IMR-90 (cell line): ENCODE data around the gene OR4K13. TPM values are rescaled to one million over a fixed set of nuclear protein-coding genes. Genes with fewer than 3 reads are reported as not detected.

ENCODE experiments used
- ATAC-seq: fragments of 200-7000 bp; cut with Tn5 transposase; 2 replicates; pipeline ENCODE4 v1.9.1; 2020; ENCODE audit warnings: low read depth, mild to moderate bottlenecking, moderate library complexity
- BruUV-seq: library from RNA; stranded (reverse); fragments of 400-500 nt; replicated peaks from 2 replicates; lab custom pipeline; 2021; lab: Mats Ljungman, UMichigan
- CTCF ChIA-PET: fragments of 300-600 bp; formaldehyde crosslinking; extraction: SDS; loops from one replicate; lab custom pipeline; 2021; ENCODE audit warnings: antibody characterized with exemption; lab: Yijun Ruan, JAX
- POLR2A ChIA-PET: fragments of 300-600 bp; sonication (Branson Sonifier 250); formaldehyde crosslinking; loops from one replicate; lab custom pipeline; 2022; ENCODE audit warnings: antibody characterized with exemption; ENCODE audit not compliant: unreplicated experiment; lab: Charles Lee
- DNase-seq: peaks from one replicate; pipeline ENCODE4 v3.0.0; 2013
- H2AFZ ChIP-seq: replicated peaks from 2 replicates; pipeline ENCODE3; 2013; ENCODE audit warnings: low read length, mild to moderate bottlenecking; ENCODE audit not compliant: poor library complexity
- H2AK5ac ChIP-seq: 2 replicates; pipeline ENCODE4 v1.6.1; 2013; ENCODE audit warnings: low read depth, low read length, inconsistent platforms
- H2AK9ac ChIP-seq: replicated peaks from 2 replicates; pipeline ENCODE3; 2013; ENCODE audit warnings: mild to moderate bottlenecking, low read depth, low read length, moderate library complexity; ENCODE audit not compliant: poor library complexity
- H2BK120ac ChIP-seq: 2 replicates; pipeline ENCODE4 v1.6.1; 2013; ENCODE audit warnings: low read depth, low read length, inconsistent platforms
- H2BK15ac ChIP-seq: 3 replicates; pipeline ENCODE4 v1.6.1; 2013; ENCODE audit warnings: low read depth, low read length, inconsistent platforms
- H2BK20ac ChIP-seq: 2 replicates; pipeline ENCODE4 v1.6.1; 2013; ENCODE audit warnings: low read depth, mild to moderate bottlenecking, inconsistent platforms, low read length, moderate library complexity
- H2BK5ac ChIP-seq: 2 replicates; pipeline ENCODE4 v1.6.1; 2013; ENCODE audit warnings: mild to moderate bottlenecking, low read depth, low read length, inconsistent platforms; ENCODE audit not compliant: poor library complexity, severe bottlenecking
- H3K14ac ChIP-seq: replicated peaks from 2 replicates; pipeline ENCODE4 v1.6.1; 2013; ENCODE audit warnings: low read depth, low read length, inconsistent platforms
- H3K18ac ChIP-seq: 2 replicates; pipeline ENCODE4 v1.6.1; 2013; ENCODE audit warnings: low read depth, low read length, control low read depth
- H3K23ac ChIP-seq: 2 replicates; pipeline ENCODE4 v1.6.1; 2013; ENCODE audit warnings: low read depth, low read length, inconsistent platforms
- H3K27ac ChIP-seq: 2 replicates; pipeline ENCODE4 v1.5.1; 2013; ENCODE audit warnings: mild to moderate bottlenecking, control low read depth, low read length; ENCODE audit not compliant: insufficient read depth
- H3K27me3 ChIP-seq: 2 replicates; pipeline ENCODE4 v1.6.1; 2013; ENCODE audit warnings: low read length; ENCODE audit not compliant: control insufficient read depth, insufficient read depth
- H3K36me3 ChIP-seq: 2 replicates; pipeline ENCODE4 v1.6.1; 2013; ENCODE audit warnings: low read length, mixed read lengths; ENCODE audit not compliant: control insufficient read depth, insufficient read depth
- H3K4ac ChIP-seq: 2 replicates; pipeline ENCODE4 v1.6.1; 2013; ENCODE audit warnings: low read depth, low read length, inconsistent platforms
- H3K4me1 ChIP-seq: 2 replicates; pipeline ENCODE4 v1.6.1; 2013; ENCODE audit warnings: low read length, mixed read lengths; ENCODE audit not compliant: control insufficient read depth, insufficient read depth
- H3K4me2 ChIP-seq: 2 replicates; pipeline ENCODE4 v1.6.1; 2013; ENCODE audit warnings: low read depth, mild to moderate bottlenecking, control low read depth, low read length, moderate library complexity
- H3K4me3 ChIP-seq: 2 replicates; pipeline ENCODE4 v1.5.1; 2013; ENCODE audit warnings: low read depth, mild to moderate bottlenecking, control low read depth, low read length, moderate library complexity; ENCODE audit not compliant: insufficient read depth
- H3K56ac ChIP-seq: 2 replicates; pipeline ENCODE4 v1.6.1; 2013; ENCODE audit warnings: low read length, inconsistent platforms; ENCODE audit not compliant: insufficient read depth; ENCODE audit errors: extremely low read depth
- H3K79me1 ChIP-seq, 2 experiments: 2 replicates each; pipeline ENCODE4 v1.6.1; 2013; ENCODE audit warnings: low read length in 2 of 2, inconsistent platforms in 1 of 2, low read depth in 1 of 2
- H3K9ac ChIP-seq: 2 replicates; pipeline ENCODE4 v1.6.1; 2013; ENCODE audit warnings: low read depth, low read length, control low read depth
- H3K9me1 ChIP-seq: 2 replicates; pipeline ENCODE4 v1.6.1; 2013; ENCODE audit warnings: low read length, inconsistent platforms; ENCODE audit not compliant: insufficient read depth
- H3K9me3 ChIP-seq: 2 replicates; pipeline ENCODE4 v1.6.1; 2013; ENCODE audit warnings: low read length; ENCODE audit not compliant: control insufficient read depth, insufficient read depth
- H4K20me1 ChIP-seq: 2 replicates; pipeline ENCODE4 v1.6.1; 2013; ENCODE audit warnings: low read length, inconsistent platforms; ENCODE audit not compliant: insufficient read depth
- H4K5ac ChIP-seq: 2 replicates; pipeline ENCODE4 v1.6.1; 2013; ENCODE audit warnings: mild to moderate bottlenecking, low read depth, low read length, control low read depth
- H4K8ac ChIP-seq, 2 experiments: 2 replicates each; pipeline ENCODE4 v1.6.1; 2013; ENCODE audit warnings: low read depth in 2 of 2, low read length in 2 of 2, control low read depth in 1 of 2, inconsistent platforms in 1 of 2
- H4K91ac ChIP-seq: 2 replicates; pipeline ENCODE4 v1.6.1; 2013; ENCODE audit warnings: low read depth, low read length, inconsistent platforms; ENCODE audit not compliant: insufficient read depth
- BHLHE40 ChIP-seq: fragments of 150-350 bp; IDR thresholded peaks from 2 replicates; pipeline ENCODE4 v1.6.1; 2016; ENCODE audit warnings: mild to moderate bottlenecking, low read depth, low read length
- CEBPB ChIP-seq: IDR thresholded peaks from 2 replicates; pipeline ENCODE4 v1.6.1; 2012; ENCODE audit warnings: low read depth, low read length, improper control_type of control experiment
- CHD1 ChIP-seq: IDR thresholded peaks from 2 replicates; pipeline ENCODE4 v1.6.1; 2012; ENCODE audit warnings: low read depth, low read length, improper control_type of control experiment
- CTCF ChIP-seq: conservative IDR thresholded peaks from 2 replicates; pipeline ENCODE4 v1.5.1; 2012; ENCODE audit warnings: mild to moderate bottlenecking, low read depth, low read length, improper control_type of control experiment
- ELK1 ChIP-seq: fragments of 150-350 bp; IDR thresholded peaks from 2 replicates; pipeline ENCODE4 v1.6.1; 2016; ENCODE audit warnings: low read depth, mild to moderate bottlenecking, low read length, moderate library complexity, borderline replicate concordance
- FOS ChIP-seq: fragments of 150-350 bp; IDR thresholded peaks from 2 replicates; pipeline ENCODE4 v1.6.1; 2016; ENCODE audit warnings: low read depth, low read length
- MAFK ChIP-seq: IDR thresholded peaks from 2 replicates; pipeline ENCODE4 v1.6.1; 2012; ENCODE audit warnings: low read depth, low read length, improper control_type of control experiment
- MAZ ChIP-seq: IDR thresholded peaks from 2 replicates; pipeline ENCODE4 v1.6.1; 2012; ENCODE audit warnings: low read depth, mild to moderate bottlenecking, low read length, improper control_type of control experiment, moderate library complexity, borderline replicate concordance
- MXI1 ChIP-seq: IDR thresholded peaks from 2 replicates; pipeline ENCODE4 v1.6.1; 2012; ENCODE audit warnings: low read depth, mild to moderate bottlenecking, low read length, moderate library complexity, borderline replicate concordance
- POLR2A ChIP-seq: IDR thresholded peaks from 2 replicates; pipeline ENCODE4 v1.6.1; 2012; ENCODE audit warnings: mild to moderate bottlenecking, low read depth, low read length
- RCOR1 ChIP-seq: IDR thresholded peaks from 2 replicates; pipeline ENCODE4 v1.6.1; 2012; ENCODE audit warnings: mild to moderate bottlenecking, low read length, improper control_type of control experiment; ENCODE audit not compliant: insufficient replicate concordance
- RFX5 ChIP-seq: IDR thresholded peaks from 2 replicates; pipeline ENCODE4 v1.8.0; 2012; ENCODE audit warnings: low read depth, mild to moderate bottlenecking, low read length, moderate library complexity
- SMC3 ChIP-seq: fragments of 150-350 bp; IDR thresholded peaks from 2 replicates; pipeline ENCODE4 v1.6.1; 2016; ENCODE audit warnings: low read depth, mild to moderate bottlenecking, antibody characterized with exemption, low read length, moderate library complexity
- USF2 ChIP-seq: fragments of 150-350 bp; IDR thresholded peaks from 2 replicates; pipeline ENCODE4 v1.6.1; 2017; ENCODE audit warnings: mild to moderate bottlenecking, antibody characterized with exemption, low read length, low read depth
- WGBS, 2 experiments: methylation state at CpG; one replicate each; pipeline versions ENCODE4 v1.1.5 to v1.1.7; 2013; ENCODE audit warnings: missing lambda C conversion rate in 2 of 2; ENCODE audit not compliant: insufficient read length in 1 of 2; ENCODE audit errors: extremely low coverage in 2 of 2; 5-methylcytosine and 5-hydroxymethylcytosine counted together
- dilution Hi-C: fragments of 300-500 bp; cut with HindIII; formaldehyde crosslinking; loops from one replicate; pipeline ENCODE4 v1.14.3; 2018; ENCODE audit warnings: low sequenced_read_pairs; ENCODE audit not compliant: unreplicated experiment
- in situ Hi-C: fragments of 300-500 bp; cut with MboI; formaldehyde crosslinking; loops from 3 replicates; pipeline ENCODE4 v1.14.3; 2019; ENCODE audit warnings: low sequenced_read_pairs, inconsistent platforms, mixed read lengths
- intact Hi-C: fragments of 100-400 bp; cut with micrococcal nuclease; formaldehyde crosslinking; loops from 2 replicates; pipeline ENCODE4 v1.10.0; 2022
- polyA plus RNA-seq, 3 experiments: library from polyadenylated mRNA; depleted of rRNA; stranded (reverse); fragments of >200 nt; gene quantifications; 2 replicates each; pipeline ENCODE4 v1.2.3, GENCODE V29; 2012; ENCODE audit warnings: low replicate concordance in 1 of 3
- total RNA-seq: library from RNA; depleted of rRNA; stranded (reverse); fragments of >200 nt; gene quantifications from 2 replicates; pipeline ENCODE4 v1.2.3, GENCODE V29; 2012

Gene OR4K13
- total and polyA plus RNA-seq, 2 of the 4 experiments (the other 2 are of a cell fraction), result not detected

GRCh38 chr14:19993438-19993837 is 42.4 kb downstream of the OR4K13 start:
- intact Hi-C loops, result no loop called here
- WGBS, 2 experiments, result no CpG with 5 or more reads among the region's 2 CpGs
- in situ Hi-C loops, result no loop called here
- Histone ChIP-seq H3K4ac (no peak overlapping the region), H4K8ac (no peak overlapping the region), H2BK5ac (no peak overlapping the region), H3K36me3 (no peaks in the 10 kb centered on the region), H4K20me1 (no peaks in the 10 kb centered on the region), H3K9me1 (no peaks in the 10 kb centered on the region), H3K4me3 (no peak overlapping the region), H3K79me1 (no peaks in the 10 kb centered on the region), H3K4me2 (no peak overlapping the region), H2BK120ac (no peak overlapping the region), H3K56ac (no peak overlapping the region), H4K91ac (no peak overlapping the region), H2AK5ac (no peak overlapping the region), H2BK20ac (no peak overlapping the region), H3K9me3 (peaks cover 3% of the 10 kb centered on the region; the same call in 1 of the 2 replicates), H3K27ac (no peak overlapping the region), H2BK15ac (no peak overlapping the region), H2AK9ac (no peak overlapping the region), H3K4me1 (no peaks in the 10 kb centered on the region), H3K18ac (no peak overlapping the region), H3K9ac (no peak overlapping the region), H3K27me3 (no peaks in the 10 kb centered on the region), H3K23ac (no peak overlapping the region), H4K5ac (no peak overlapping the region), H3K14ac (no peak overlapping the region), H2AFZ (no peak overlapping the region)
- BruUV-seq, result no TSS peak
- DNase-seq (no peak), ATAC-seq (no peak)
- dilution Hi-C loops, result no loop called here
- ChIA-PET CTCF (no interaction called here), POLR2A (no interaction called here)
- TF ChIP-seq CEBPB (no peak), CTCF (no peak), RCOR1 (no peak), ELK1 (no peak), SMC3 (no peak), BHLHE40 (no peak), CHD1 (no peak), MAZ (no peak), RFX5 (no peak), USF2 (no peak), MXI1 (no peak), MAFK (no peak), POLR2A (no peak), FOS (no peak)
